Lower leg skin (tissue), 3 donors: ENCODE data around the gene ZNF410.

Experiments
- POLR2A ChIP-seq, 2 donors: fragments of 450-650 bp; IDR thresholded peaks; one replicate each; pipeline ENCODE4 v1.6.1; 2016 to 2017; ENCODE audit warnings: antibody characterized with exemption in 2 of 2, mild to moderate bottlenecking in 1 of 2, moderate library complexity in 1 of 2
- TF ChIP-seq, protein P1 (sequence below), 3 donors: fragments of 450-650 bp; IDR thresholded peaks; one replicate each; pipeline ENCODE4 v1.5.1; 2016; ENCODE audit warnings: antibody characterized with exemption in 3 of 3, mild to moderate bottlenecking in 3 of 3, moderate library complexity in 2 of 3

GRCh38 chr14:73861073-73861472, 25.6 kb upstream of the ZNF410 start:
- TF ChIP-seq, protein P1, sequence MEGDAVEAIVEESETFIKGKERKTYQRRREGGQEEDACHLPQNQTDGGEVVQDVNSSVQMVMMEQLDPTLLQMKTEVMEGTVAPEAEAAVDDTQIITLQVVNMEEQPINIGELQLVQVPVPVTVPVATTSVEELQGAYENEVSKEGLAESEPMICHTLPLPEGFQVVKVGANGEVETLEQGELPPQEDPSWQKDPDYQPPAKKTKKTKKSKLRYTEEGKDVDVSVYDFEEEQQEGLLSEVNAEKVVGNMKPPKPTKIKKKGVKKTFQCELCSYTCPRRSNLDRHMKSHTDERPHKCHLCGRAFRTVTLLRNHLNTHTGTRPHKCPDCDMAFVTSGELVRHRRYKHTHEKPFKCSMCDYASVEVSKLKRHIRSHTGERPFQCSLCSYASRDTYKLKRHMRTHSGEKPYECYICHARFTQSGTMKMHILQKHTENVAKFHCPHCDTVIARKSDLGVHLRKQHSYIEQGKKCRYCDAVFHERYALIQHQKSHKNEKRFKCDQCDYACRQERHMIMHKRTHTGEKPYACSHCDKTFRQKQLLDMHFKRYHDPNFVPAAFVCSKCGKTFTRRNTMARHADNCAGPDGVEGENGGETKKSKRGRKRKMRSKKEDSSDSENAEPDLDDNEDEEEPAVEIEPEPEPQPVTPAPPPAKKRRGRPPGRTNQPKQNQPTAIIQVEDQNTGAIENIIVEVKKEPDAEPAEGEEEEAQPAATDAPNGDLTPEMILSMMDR (IDR thresholded peaks at IDR 0.05) = no peak
- TF ChIP-seq POLR2A (IDR thresholded peaks at IDR 0.05) = no peak
